A673 (cell line): Measurements from ENCODE around the gene TH. TPM values are rescaled to one million over a fixed set of nuclear protein-coding genes. Genes with fewer than 3 reads are reported as not detected.

Experiments used
- BruUV-seq: library from RNA; stranded (reverse); fragments of 400-500 nt; replicated peaks from 2 replicates; lab custom pipeline; 2021; lab: Mats Ljungman, UMichigan
- CTCF ChIA-PET: fragments of 300-600 bp; sonication (Branson Sonifier 250); formaldehyde crosslinking; loops from one replicate; lab custom pipeline; 2022; ENCODE audit warnings: antibody characterized with exemption; lab: Charles Lee
- POLR2A ChIA-PET: fragments of 300-600 bp; sonication (Branson Sonifier 250); formaldehyde crosslinking; loops from one replicate; lab custom pipeline; 2022; ENCODE audit warnings: antibody characterized with exemption; ENCODE audit not compliant: low non-redundant PET; lab: Charles Lee
- DNase-seq: peaks from one replicate; pipeline ENCODE4 v3.0.0-alpha.2; 2015; ENCODE audit warnings: low spot score
- H3K27ac ChIP-seq: fragments of 200-600 bp; sonication (generic); 2 replicates; pipeline ENCODE4 v1.5.1; 2016; ENCODE audit warnings: mixed run types, low read depth, mild to moderate bottlenecking, mixed read lengths, antibody characterized with exemption, low read length; ENCODE audit not compliant: poor library complexity, severe bottlenecking
- H3K27me3 ChIP-seq: fragments of 200-600 bp; sonication (generic); replicated peaks from 2 replicates; pipeline ENCODE4 v1.6.1; 2017; ENCODE audit warnings: mixed run types, low read depth, mild to moderate bottlenecking, mixed read lengths, antibody characterized with exemption, low read length; ENCODE audit not compliant: insufficient read depth, poor library complexity
- H3K36me3 ChIP-seq: fragments of 200-600 bp; sonication (generic); 2 replicates; pipeline ENCODE4 v1.6.1; 2016; ENCODE audit warnings: mixed run types, mild to moderate bottlenecking, mixed read lengths, antibody characterized with exemption, low read length; ENCODE audit not compliant: insufficient read depth, poor library complexity, severe bottlenecking
- H3K4me1 ChIP-seq: fragments of 200-600 bp; sonication (generic); 2 replicates; pipeline ENCODE4 v1.6.1; 2017; ENCODE audit warnings: mixed run types, mild to moderate bottlenecking, mixed read lengths, antibody characterized with exemption, low read length; ENCODE audit not compliant: insufficient read depth, poor library complexity, severe bottlenecking
- H3K4me3 ChIP-seq: fragments of 200-600 bp; sonication (generic); 2 replicates; pipeline ENCODE4 v1.5.1; 2016; ENCODE audit warnings: low read depth, mixed run types, mild to moderate bottlenecking, mixed read lengths, low read length; ENCODE audit not compliant: poor library complexity, severe bottlenecking
- H3K9me3 ChIP-seq: fragments of 200-600 bp; sonication (generic); 2 replicates; pipeline ENCODE4 v1.6.1; 2016; ENCODE audit warnings: mixed run types, low read depth, mild to moderate bottlenecking, mixed read lengths, antibody characterized with exemption, low read length; ENCODE audit not compliant: poor library complexity, severe bottlenecking
- CTCF ChIP-seq: fragments of 300-800, 200-600 bp; sonication (generic); conservative IDR thresholded peaks from 2 replicates; pipeline ENCODE4 v1.5.1; 2017; ENCODE audit warnings: low read depth, mild to moderate bottlenecking, antibody characterized with exemption, low read length, moderate library complexity, mixed read lengths
- EZH2 ChIP-seq: fragments of 200-600 bp; sonication (generic); IDR thresholded peaks from 2 replicates; pipeline ENCODE4 v1.6.1; 2017; ENCODE audit warnings: borderline replicate concordance, low read depth, mild to moderate bottlenecking, mixed read lengths, antibody characterized with exemption, low read length; ENCODE audit not compliant: poor library complexity, severe bottlenecking
- intact Hi-C: fragments of 100-400 bp; cut with micrococcal nuclease; formaldehyde crosslinking; loops from one replicate; pipeline ENCODE4 v1.10.0; 2022; ENCODE audit not compliant: unreplicated experiment
- total RNA-seq: library from RNA; stranded (reverse); gene quantifications from 2 replicates; pipeline ENCODE4 v1.2.3, GENCODE V29; 2021

The TH gene
- total RNA-seq, 1 experiment from 2014 or later = not detected

GRCh38 chr11:2165571-2165970, 6.0 kb downstream of the TH start:
- no peak for DNase-seq
- POLR2A ChIA-PET = no interaction called here
- no peak overlapping the region for H3K27ac ChIP-seq
- intact Hi-C loops = no loop called here
- TF ChIP-seq EZH2 (no peak), CTCF (no peak)
- no peaks in the 10 kb centered on the region for H3K9me3 ChIP-seq
- BruUV-seq = no TSS peak
- no peak overlapping the region for H3K4me3 ChIP-seq
- CTCF ChIA-PET = no interaction called here
- H3K36me3 ChIP-seq = no peaks in the 10 kb centered on the region
- H3K4me1 ChIP-seq = no peaks in the 10 kb centered on the region
- H3K27me3 ChIP-seq = no peaks in the 10 kb centered on the region

GRCh38 chr11:2164861-2165555, 6.6 kb downstream of the TH start:
- no peaks in the 10 kb centered on the region for H3K4me1 ChIP-seq
- no peaks in the 10 kb centered on the region for H3K36me3 ChIP-seq
- H3K9me3 ChIP-seq = no peaks in the 10 kb centered on the region
- CTCF ChIA-PET = no interaction called here
- no peaks in the 10 kb centered on the region for H3K27me3 ChIP-seq
- DNase-seq = no peak
- no peak for TF ChIP-seq CTCF
- TF ChIP-seq EZH2 = no peak
- no peak overlapping the region for H3K27ac ChIP-seq
- H3K4me3 ChIP-seq = no peak overlapping the region
- no TSS peak for BruUV-seq
- POLR2A ChIA-PET = no interaction called here
- intact Hi-C loops = no loop called here

- CTCF ChIA-PET = no interaction called here
- H3K36me3 ChIP-seq = no peaks in the 10 kb centered on the region
- no peaks in the 10 kb centered on the region for H3K27me3 ChIP-seq
- POLR2A ChIA-PET = no interaction called here
- H3K4me1 ChIP-seq = no peaks in the 10 kb centered on the region
- H3K9me3 ChIP-seq = no peaks in the 10 kb centered on the region
- no peak for DNase-seq
- H3K4me3 ChIP-seq = no peak overlapping the region
- no peak overlapping the region for H3K27ac ChIP-seq
- intact Hi-C loops = no loop called here
- no peak for TF ChIP-seq CTCF
- TF ChIP-seq EZH2 = no peak
- BruUV-seq = no TSS peak
Observed at GRCh38 chr11:2164081-2164480, 7.5 kb downstream of the TH start.
